PC-9 (cell line): Measurements from ENCODE around the gene RCC2. TPM values are rescaled to one million over a fixed set of nuclear protein-coding genes. Genes with fewer than 3 reads are reported as not detected.
"Not testable (repeated sequence)": the region's sequence is repeated elsewhere in the genome, so short reads cannot be mapped to it uniquely, and the experiment has no call there.

Source experiments
- BruUV-seq: library from RNA; stranded (reverse); fragments of 400-500 nt; replicated peaks from 2 replicates; lab custom pipeline; 2021; lab: Mats Ljungman, UMichigan
- CTCF ChIA-PET: fragments of 300-600 bp; sonication (Branson Sonifier 250); formaldehyde crosslinking; loops from one replicate; lab custom pipeline; 2022; ENCODE audit warnings: antibody characterized with exemption; lab: Charles Lee
- POLR2A ChIA-PET: fragments of 300-600 bp; sonication (Branson Sonifier 250); formaldehyde crosslinking; loops from one replicate; lab custom pipeline; 2022; ENCODE audit warnings: antibody characterized with exemption; ENCODE audit not compliant: unreplicated experiment; lab: Charles Lee
- DNase-seq, 2 experiments: peaks; one replicate each; pipeline versions ENCODE4 v3.0.0 to v3.0.0-alpha.2; 2015 to 2022; ENCODE audit warnings: mixed read lengths in 1 of 2
- H2AFZ ChIP-seq: fragments of 200-600 bp; sonication (generic); 2 replicates; pipeline ENCODE4 v1.8.1; 2017; ENCODE audit warnings: antibody characterized with exemption
- H3F3A ChIP-seq: fragments of 200-600 bp; sonication (generic); 2 replicates; pipeline ENCODE4 v1.8.1; 2017; ENCODE audit warnings: antibody characterized with exemption, mild to moderate bottlenecking, low read depth; ENCODE audit not compliant: insufficient read depth
- H3K27ac ChIP-seq: fragments of 200-600 bp; sonication (generic); 2 replicates; pipeline ENCODE4 v1.6.1; 2016; ENCODE audit warnings: mixed run types
- H3K27me3 ChIP-seq: fragments of 200-600 bp; sonication (generic); 2 replicates; pipeline ENCODE4 v1.6.1; 2016; ENCODE audit warnings: low read depth, mixed run types; ENCODE audit not compliant: insufficient read depth
- H3K36me3 ChIP-seq: fragments of 200-600 bp; sonication (generic); 2 replicates; pipeline ENCODE4 v1.6.1; 2016; ENCODE audit warnings: low read depth, mixed run types
- H3K4me1 ChIP-seq: fragments of 200-600 bp; sonication (generic); replicated peaks from 2 replicates; pipeline ENCODE4 v1.6.1; 2016; ENCODE audit warnings: mixed run types; ENCODE audit not compliant: insufficient read depth
- H3K4me2 ChIP-seq: fragments of 200-600 bp; sonication (generic); 2 replicates; pipeline ENCODE4 v1.6.1; 2017; ENCODE audit warnings: mixed run types
- H3K4me3 ChIP-seq: fragments of 200-600 bp; sonication (generic); 2 replicates; pipeline ENCODE4 v1.6.1; 2016; ENCODE audit warnings: mixed run types
- H3K79me2 ChIP-seq: fragments of 200-600 bp; sonication (generic); 2 replicates; pipeline ENCODE4 v1.6.1; 2017; ENCODE audit warnings: low read depth, mixed run types
- H3K9me2 ChIP-seq: fragments of 200-600 bp; sonication (generic); 2 replicates; pipeline ENCODE4 v1.8.1; 2017; ENCODE audit warnings: mild to moderate bottlenecking; ENCODE audit not compliant: insufficient read depth
- H3K9me3 ChIP-seq: fragments of 200-600 bp; sonication (generic); 2 replicates; pipeline ENCODE4 v1.8.1; 2016; ENCODE audit warnings: low read depth; ENCODE audit not compliant: insufficient read depth
- H4K20me1 ChIP-seq: fragments of 200-600 bp; sonication (generic); 2 replicates; pipeline ENCODE4 v1.8.1; 2017; ENCODE audit not compliant: insufficient read depth
- CTCF ChIP-seq: fragments of 200-600 bp; sonication (generic); conservative IDR thresholded peaks from 2 replicates; pipeline ENCODE4 v1.6.1; 2017; ENCODE audit warnings: mixed run types, antibody characterized with exemption, mild to moderate bottlenecking, moderate library complexity
- EZH2 ChIP-seq: fragments of 200-600 bp; sonication (generic); IDR thresholded peaks from 2 replicates; pipeline ENCODE4 v1.8.0; 2017; ENCODE audit warnings: antibody characterized with exemption, low read depth
- intact Hi-C: fragments of 100-400 bp; cut with micrococcal nuclease; formaldehyde crosslinking; loops from one replicate; pipeline ENCODE4 v1.10.0; 2022; ENCODE audit not compliant: unreplicated experiment
- total RNA-seq: library from RNA; stranded (reverse); gene quantifications from 2 replicates; pipeline ENCODE4 v1.2.3, GENCODE V29; 2021

Gene RCC2
- total RNA-seq, 1 experiment from 2014 or later: 170 TPM

- BruUV-seq: no TSS peak
These were observed 31.9 kb upstream of the RCC2 start for GRCh38 chr1:17471393-17471792.

GRCh38 chr1:17470021-17470799 is 30.7 kb upstream of the RCC2 start:
- Histone ChIP-seq H3K4me1 (peaks cover 5% of the 10 kb centered on the region; the same call in 1 of the 2 replicates), H3K9me2 (no peaks in the 10 kb centered on the region), H4K20me1 (no peaks in the 10 kb centered on the region), H3K9me3 (no peaks in the 10 kb centered on the region), H3K27ac (no peak overlapping the region), H2AFZ (no peak overlapping the region), H3K27me3 (no peaks in the 10 kb centered on the region), H3K4me2 (no peak overlapping the region), H3K79me2 (no peaks in the 10 kb centered on the region), H3F3A (peaks cover 11% of the 10 kb centered on the region; the same call in 1 of the 2 replicates), H3K36me3 (no peaks in the 10 kb centered on the region), H3K4me3 (no peak overlapping the region)
- intact Hi-C loops: no loop called here
- no TSS peak for BruUV-seq
- TF ChIP-seq CTCF (no peak), EZH2 (no peak)
- POLR2A ChIA-PET: no interaction called here
- no peak for DNase-seq
- CTCF ChIA-PET: no interaction called here

More at GRCh38 chr1:17471393-17471792, 31.9 kb upstream of the RCC2 start:
- DNase-seq: no peak
- peaks cover 15% of the 10 kb centered on the region; the same call in 1 of the 2 replicates for H3F3A ChIP-seq
- CTCF ChIA-PET: interaction anchor here (0.7 kb wide), 1 partner anchor 764 kb away, joined by 3 read pairs; no protein-coding TSS in a partner anchor
- H3K4me3 ChIP-seq: no peak overlapping the region
- no peak overlapping the region for H3K4me2 ChIP-seq
- H3K79me2 ChIP-seq: no peaks in the 10 kb centered on the region
- TF ChIP-seq EZH2 (no peak), CTCF (no peak)
- intact Hi-C loops: no loop called here
- peaks cover 17% of the 10 kb centered on the region for H3K4me1 ChIP-seq
- H2AFZ ChIP-seq: no peak overlapping the region
- no peaks in the 10 kb centered on the region for H3K9me2 ChIP-seq
- H3K27ac ChIP-seq: no peak overlapping the region
- no peaks in the 10 kb centered on the region for H3K36me3 ChIP-seq
- no peaks in the 10 kb centered on the region for H3K27me3 ChIP-seq
- H3K9me3 ChIP-seq: no peaks in the 10 kb centered on the region
- POLR2A ChIA-PET: no interaction called here
- no peaks in the 10 kb centered on the region for H4K20me1 ChIP-seq

GRCh38 chr1:17468357-17469265 is 29.1 kb upstream of the RCC2 start:
- DNase-seq, H4K20me1 ChIP-seq, H3K9me3 ChIP-seq, H3F3A ChIP-seq, H3K4me1 ChIP-seq, POLR2A ChIA-PET, H3K9me2 ChIP-seq, H3K27me3 ChIP-seq, H3K4me3 ChIP-seq, BruUV-seq, H2AFZ ChIP-seq, H3K36me3 ChIP-seq, H3K4me2 ChIP-seq, H3K27ac ChIP-seq, H3K79me2 ChIP-seq, intact Hi-C loops: not testable (repeated sequence)
- CTCF ChIA-PET: interaction anchor here (0.6 kb wide), 1 partner anchor 18 kb away, joined by 3 read pairs; no protein-coding TSS in a partner anchor
